Endodermal cell (in vitro differentiated cells): ENCODE measurements around the gene SGMS1. TPM values are rescaled to one million over a fixed set of nuclear protein-coding genes. Genes with fewer than 3 reads are reported as not detected.

Experiments
- DNase-seq: peaks from one replicate; pipeline ENCODE4 v3.0.0-alpha.2; 2017
- H3K27ac ChIP-seq: 2 replicates; pipeline ENCODE4 v1.5.1; 2013; ENCODE audit warnings: mild to moderate bottlenecking, low read depth, low read length, moderate library complexity
- H3K27me3 ChIP-seq: 2 replicates; pipeline ENCODE4 v1.6.1; 2013; ENCODE audit warnings: mild to moderate bottlenecking, low read length, moderate library complexity; ENCODE audit not compliant: insufficient read depth, control insufficient read depth, poor library complexity, severe bottlenecking
- H3K36me3 ChIP-seq: 2 replicates; pipeline ENCODE4 v1.7.0; 2013; ENCODE audit warnings: mild to moderate bottlenecking, low read length, moderate library complexity; ENCODE audit not compliant: control insufficient read depth, insufficient read depth
- H3K4me1 ChIP-seq: one replicate; pipeline ENCODE4 v1.7.0; 2013; ENCODE audit warnings: low read length; ENCODE audit not compliant: control insufficient read depth, insufficient read depth
- H3K4me3 ChIP-seq: 2 replicates; pipeline ENCODE4 v1.5.1; 2013; ENCODE audit warnings: mild to moderate bottlenecking, low read length, moderate library complexity
- H3K9ac ChIP-seq: 2 replicates; pipeline ENCODE4 v1.6.1; 2013; ENCODE audit warnings: mild to moderate bottlenecking, low read length, moderate library complexity; ENCODE audit not compliant: poor library complexity, severe bottlenecking; ENCODE audit errors: extremely low read depth
- H3K9me3 ChIP-seq: 2 replicates; pipeline ENCODE4 v1.6.1; 2013; ENCODE audit warnings: mild to moderate bottlenecking, low read length, moderate library complexity; ENCODE audit not compliant: control insufficient read depth
- H3K27ac Mint-ChIP-seq: 2 replicates; pipeline ENCODE4 v1.8.0; 2020; ENCODE audit warnings: mixed read lengths
- H3K27me3 Mint-ChIP-seq: 2 replicates; pipeline ENCODE4 v1.8.0; 2021; ENCODE audit warnings: mild to moderate bottlenecking, mixed read lengths; ENCODE audit not compliant: insufficient read depth
- H3K36me3 Mint-ChIP-seq: 2 replicates; pipeline ENCODE4 v1.8.0; 2020; ENCODE audit warnings: low read depth, mixed read lengths
- H3K4me1 Mint-ChIP-seq: 2 replicates; pipeline ENCODE4 v1.8.0; 2020; ENCODE audit warnings: mixed read lengths
- H3K4me3 Mint-ChIP-seq: 2 replicates; pipeline ENCODE4 v1.8.0; 2020; ENCODE audit warnings: mild to moderate bottlenecking, moderate library complexity, mixed read lengths
- H3K9me3 Mint-ChIP-seq: 2 replicates; pipeline ENCODE4 v1.8.0; 2020; ENCODE audit warnings: mild to moderate bottlenecking, mixed read lengths
- WGBS, 2 experiments: methylation state at CpG; one replicate each; pipeline versions ENCODE4 v1.1.5 to v1.1.7; 2013; ENCODE audit warnings: missing lambda C conversion rate in 2 of 2, mixed read lengths in 1 of 2; ENCODE audit not compliant: insufficient coverage in 1 of 2, insufficient read length in 1 of 2; 5-methylcytosine and 5-hydroxymethylcytosine counted together
- total RNA-seq, 2 donors: library from RNA; stranded (reverse); fragmentation: NEBNext Ultra II Directional in 1 of 2; extraction: Animal tissue kit (Norgen Biotek cat#: 25700) in 1 of 2; gene quantifications; 2 replicates in 1 of 2; 3 replicates in 1 of 2; pipeline ENCODE4 v1.2.1, GENCODE V29; 2021
- TF ChIP-seq, protein P1 (sequence below): fragments of 200-600 bp; sonication (generic); conservative IDR thresholded peaks from 2 replicates; pipeline ENCODE4 v1.5.0; 2021; ENCODE audit warnings: antibody characterized with exemption, mild to moderate bottlenecking

SGMS1 gene
- total RNA-seq, 2 donors from 2014 or later: 12.0 to 14.3 TPM

DNA sequence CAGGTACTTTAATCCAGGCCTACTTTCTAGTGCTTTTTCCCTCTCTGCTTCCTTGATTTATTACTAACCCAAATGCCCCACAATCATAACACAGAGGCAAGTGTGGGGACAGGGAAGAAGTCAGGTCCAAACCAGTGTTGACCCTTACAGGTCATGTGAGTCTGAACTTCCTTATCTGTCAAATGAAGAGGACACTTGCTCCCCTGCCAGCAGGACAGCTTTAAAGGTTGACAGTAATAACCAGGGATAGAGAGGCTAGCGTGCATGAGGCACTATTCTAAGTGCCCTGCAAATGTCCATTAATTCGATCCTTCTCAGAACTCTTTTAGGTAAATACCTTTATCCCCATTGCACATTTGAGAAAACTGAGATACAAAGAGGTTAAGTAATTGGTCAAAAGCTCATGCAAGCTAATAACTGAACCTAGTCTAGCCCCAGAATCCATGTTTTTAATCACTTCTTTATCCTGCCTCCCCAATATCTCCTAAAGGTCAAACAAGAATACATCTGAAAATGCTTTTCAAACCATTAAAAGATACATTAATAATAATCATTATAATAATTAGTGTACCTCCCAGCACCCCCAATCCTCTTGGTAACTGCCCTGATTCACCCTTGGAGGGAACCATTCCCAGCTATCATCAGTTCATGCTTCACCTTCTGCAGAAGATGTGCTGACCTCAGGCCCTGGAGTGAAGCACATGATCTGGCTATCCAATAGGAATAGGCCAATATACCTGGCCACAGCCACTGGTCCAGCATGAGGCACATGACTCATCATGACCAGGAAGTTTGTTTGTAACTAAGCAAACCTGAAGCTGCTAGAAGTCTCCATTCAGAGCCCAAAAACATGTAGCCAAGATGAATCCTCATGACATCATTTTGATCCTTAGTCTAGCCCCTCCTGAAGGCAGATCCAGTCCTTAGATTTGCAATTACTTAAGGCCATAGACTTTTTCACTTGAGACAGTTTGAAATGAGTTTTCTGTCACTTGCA, 40.7 kb downstream of the SGMS1 start:
- DNase-seq: no peak
- no peak overlapping the region for H3K27ac Mint-ChIP-seq
- TF ChIP-seq, protein P1, sequence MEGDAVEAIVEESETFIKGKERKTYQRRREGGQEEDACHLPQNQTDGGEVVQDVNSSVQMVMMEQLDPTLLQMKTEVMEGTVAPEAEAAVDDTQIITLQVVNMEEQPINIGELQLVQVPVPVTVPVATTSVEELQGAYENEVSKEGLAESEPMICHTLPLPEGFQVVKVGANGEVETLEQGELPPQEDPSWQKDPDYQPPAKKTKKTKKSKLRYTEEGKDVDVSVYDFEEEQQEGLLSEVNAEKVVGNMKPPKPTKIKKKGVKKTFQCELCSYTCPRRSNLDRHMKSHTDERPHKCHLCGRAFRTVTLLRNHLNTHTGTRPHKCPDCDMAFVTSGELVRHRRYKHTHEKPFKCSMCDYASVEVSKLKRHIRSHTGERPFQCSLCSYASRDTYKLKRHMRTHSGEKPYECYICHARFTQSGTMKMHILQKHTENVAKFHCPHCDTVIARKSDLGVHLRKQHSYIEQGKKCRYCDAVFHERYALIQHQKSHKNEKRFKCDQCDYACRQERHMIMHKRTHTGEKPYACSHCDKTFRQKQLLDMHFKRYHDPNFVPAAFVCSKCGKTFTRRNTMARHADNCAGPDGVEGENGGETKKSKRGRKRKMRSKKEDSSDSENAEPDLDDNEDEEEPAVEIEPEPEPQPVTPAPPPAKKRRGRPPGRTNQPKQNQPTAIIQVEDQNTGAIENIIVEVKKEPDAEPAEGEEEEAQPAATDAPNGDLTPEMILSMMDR: no peak
- no peak overlapping the region for H3K4me3 Mint-ChIP-seq
- Histone ChIP-seq H3K27ac (no peak overlapping the region), H3K9ac (no peak overlapping the region), H3K27me3 (no peaks in the 10 kb centered on the region), H3K4me1 (peaks cover 17% of the 10 kb centered on the region), H3K4me3 (no peak overlapping the region), H3K9me3 (peaks cover 9% of the 10 kb centered on the region), H3K36me3 (peaks cover 2% of the 10 kb centered on the region)
- peaks cover 18% of the 10 kb centered on the region for H3K36me3 Mint-ChIP-seq
- H3K9me3 Mint-ChIP-seq: no peaks in the 10 kb centered on the region
- H3K4me1 Mint-ChIP-seq: peaks cover 31% of the 10 kb centered on the region
- 96% methylated on average over 2 of the region's 2 CpGs; no CpG with 5 or more reads in 1 of the 2 experiments for WGBS, 2 experiments
- H3K27me3 Mint-ChIP-seq: no peaks in the 10 kb centered on the region

DNA sequence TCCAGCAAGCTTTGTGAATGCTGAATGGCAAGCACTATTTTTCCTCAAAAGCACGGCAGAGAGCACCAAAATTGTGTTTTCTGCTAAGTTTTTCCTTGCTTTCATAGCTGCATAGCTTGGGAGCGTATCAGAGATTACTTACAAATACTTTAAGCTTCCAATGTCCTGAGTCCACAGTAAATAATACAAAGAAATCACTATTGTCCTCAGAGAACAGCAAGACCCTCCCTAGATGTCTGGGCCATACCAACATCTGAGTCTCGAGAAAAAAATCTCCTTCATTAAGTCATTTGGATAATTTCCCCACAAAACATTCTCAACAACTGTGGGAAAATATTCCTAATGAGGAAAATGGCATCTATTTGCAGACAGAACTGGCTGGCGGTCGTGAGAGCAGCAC, 41.7 kb downstream of the SGMS1 start:
- WGBS, 2 experiments: 83 to 85% methylated on average over 4 to 5 of the region's 5 CpGs
- Histone ChIP-seq H3K9me3 (peaks cover 9% of the 10 kb centered on the region), H3K27ac (no peak overlapping the region), H3K27me3 (no peaks in the 10 kb centered on the region), H3K36me3 (no peaks in the 10 kb centered on the region), H3K4me1 (peaks cover 24% of the 10 kb centered on the region), H3K9ac (no peak overlapping the region), H3K4me3 (no peak overlapping the region)
- no peak overlapping the region for H3K4me3 Mint-ChIP-seq
- peaks cover 38% of the 10 kb centered on the region for H3K4me1 Mint-ChIP-seq
- H3K9me3 Mint-ChIP-seq: no peaks in the 10 kb centered on the region
- H3K27ac Mint-ChIP-seq: no peak overlapping the region
- DNase-seq: no peak
- TF ChIP-seq, protein P1: no peak
- H3K36me3 Mint-ChIP-seq: peaks cover 14% of the 10 kb centered on the region
- H3K27me3 Mint-ChIP-seq: no peaks in the 10 kb centered on the region

DNA sequence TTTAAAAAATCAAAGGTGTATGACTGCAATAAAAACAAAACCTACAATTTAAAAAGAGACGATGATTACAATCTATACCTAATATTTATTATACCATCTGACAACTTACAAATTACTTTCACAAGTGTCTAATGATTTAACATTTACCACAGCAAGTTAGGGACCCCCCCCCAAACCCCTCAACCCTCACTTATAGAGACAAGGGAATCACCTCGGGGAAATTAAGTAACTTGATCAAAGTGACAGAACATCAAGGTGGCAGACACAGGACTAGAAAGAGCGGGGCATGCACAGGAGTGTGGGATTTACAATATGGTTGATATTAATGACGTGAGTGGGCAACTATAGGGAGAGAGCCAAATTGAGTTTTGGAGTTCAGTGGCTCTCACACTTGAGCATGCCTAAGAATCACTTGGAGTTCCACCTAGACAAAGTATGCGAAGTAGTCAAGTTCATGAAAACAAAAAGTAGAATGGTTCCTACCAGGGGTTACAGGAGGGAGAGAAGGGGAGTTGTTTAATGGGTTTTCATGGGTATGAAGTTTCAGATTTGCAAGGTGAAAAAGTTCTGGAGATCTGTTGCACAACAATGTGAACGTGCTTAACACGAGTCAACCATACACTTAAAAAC, 43.4 kb downstream of the SGMS1 start:
- H3K9me3 Mint-ChIP-seq: no peaks in the 10 kb centered on the region
- H3K4me1 Mint-ChIP-seq: peaks cover 46% of the 10 kb centered on the region
- no peaks in the 10 kb centered on the region for H3K27me3 Mint-ChIP-seq
- DNase-seq: no peak
- H3K4me3 ChIP-seq: peak overlapping the region; percentile 52
- H3K36me3 Mint-ChIP-seq: peaks cover 14% of the 10 kb centered on the region
- 92 to 100% methylated on average over 4 to 7 of the region's 7 CpGs for WGBS, 2 experiments
- H3K27ac Mint-ChIP-seq: no peak overlapping the region
- no peaks in the 10 kb centered on the region for H3K27me3 ChIP-seq
- no peak overlapping the region for H3K27ac ChIP-seq
- no peak overlapping the region for H3K9ac ChIP-seq
- H3K9me3 ChIP-seq: peaks cover 9% of the 10 kb centered on the region
- peaks cover 30% of the 10 kb centered on the region for H3K4me1 ChIP-seq
- TF ChIP-seq, protein P1: no peak
- H3K36me3 ChIP-seq: no peaks in the 10 kb centered on the region
- H3K4me3 Mint-ChIP-seq: no peak overlapping the region
